Naive thymus-derived CD4-positive, alpha-beta T cell (primary cell): ENCODE measurements around the gene GRM8. TPM values are rescaled to one million over a fixed set of nuclear protein-coding genes. Genes with fewer than 3 reads are reported as not detected.

Experiments
- ATAC-seq: fragments of 150-1000 bp; cut with Tn5 transposase; 2 replicates; pipeline ENCODE4 v1.10.0; 2021; ENCODE audit warnings: mild to moderate bottlenecking, moderate library complexity
- CTCF ChIA-PET: fragments of 350-600 bp; sonication (Branson Sonifier 250); formaldehyde crosslinking; loops from one replicate; lab custom pipeline; 2021; ENCODE audit warnings: antibody characterized with exemption; lab: Charles Lee
- POLR2A ChIA-PET: fragments of 350-600 bp; sonication (Branson Sonifier 250); formaldehyde crosslinking; loops from one replicate; lab custom pipeline; 2021; ENCODE audit warnings: antibody characterized with exemption, inconsistent platforms; lab: Charles Lee
- DNase-seq, 9 donors: peaks; one replicate each; pipeline versions ENCODE4 v3.0.0 to v3.0.0-alpha.2; 2020 to 2022; ENCODE audit warnings: mixed read lengths in 1 of 9
- H3K27ac ChIP-seq: one replicate; pipeline ENCODE4 v1.7.0; 2013; ENCODE audit warnings: mild to moderate bottlenecking, low read depth, low read length, moderate library complexity
- H3K27me3 ChIP-seq, 2 donors: one replicate each; pipeline ENCODE4 v1.7.0; 2013; ENCODE audit warnings: low read length in 2 of 2, mild to moderate bottlenecking in 2 of 2, moderate library complexity in 2 of 2; ENCODE audit not compliant: control insufficient read depth in 2 of 2, insufficient read depth in 2 of 2
- H3K36me3 ChIP-seq, 3 experiments: 1 replicate in 2 of 3; 2 replicates in 1 of 3; pipeline ENCODE4 v1.7.0; 2013; ENCODE audit warnings: low read length in 3 of 3, mild to moderate bottlenecking in 3 of 3, moderate library complexity in 1 of 3; ENCODE audit not compliant: insufficient read depth in 3 of 3, control insufficient read depth in 2 of 3
- H3K4me1 ChIP-seq, 2 donors: one replicate each; pipeline ENCODE4 v1.7.0; 2013; ENCODE audit warnings: low read length in 2 of 2, mild to moderate bottlenecking in 2 of 2, moderate library complexity in 1 of 2; ENCODE audit not compliant: control insufficient read depth in 2 of 2, insufficient read depth in 2 of 2
- H3K4me3 ChIP-seq: 2 replicates; pipeline ENCODE4 v1.7.0; 2013; ENCODE audit warnings: mild to moderate bottlenecking, low read length
- H3K9me3 ChIP-seq, 3 experiments: 1 replicate in 2 of 3; 2 replicates in 1 of 3; pipeline ENCODE4 v1.7.0; 2013; ENCODE audit warnings: low read length in 3 of 3; ENCODE audit not compliant: control insufficient read depth in 2 of 3
- H3K27ac Mint-ChIP-seq, 9 donors: one replicate each; pipeline ENCODE4 v1.8.0; 2020 to 2022; ENCODE audit warnings: mixed read lengths in 9 of 9, mild to moderate bottlenecking in 8 of 9, moderate library complexity in 5 of 9, inconsistent platforms in 2 of 9
- H3K27me3 Mint-ChIP-seq, 5 donors: one replicate each; pipeline ENCODE4 v1.8.0; 2021 to 2022; ENCODE audit warnings: mixed read lengths in 5 of 5, mild to moderate bottlenecking in 1 of 5
- H3K36me3 Mint-ChIP-seq, 5 donors: one replicate each; pipeline ENCODE4 v1.8.0; 2020 to 2022; ENCODE audit warnings: mixed read lengths in 5 of 5, mild to moderate bottlenecking in 3 of 5, inconsistent platforms in 1 of 5
- H3K4me1 Mint-ChIP-seq, 7 donors: one replicate each; pipeline ENCODE4 v1.8.0; 2020 to 2022; ENCODE audit warnings: mixed read lengths in 7 of 7, mild to moderate bottlenecking in 3 of 7, inconsistent platforms in 1 of 7
- H3K4me3 Mint-ChIP-seq, 10 donors: one replicate each; pipeline ENCODE4 v1.8.0; 2020 to 2022; ENCODE audit warnings: mild to moderate bottlenecking in 10 of 10, mixed read lengths in 10 of 10, moderate library complexity in 6 of 10, inconsistent platforms in 2 of 10
- H3K9me3 Mint-ChIP-seq, 11 donors: one replicate each; pipeline ENCODE4 v1.8.0; 2020 to 2022; ENCODE audit warnings: mixed read lengths in 11 of 11, mild to moderate bottlenecking in 4 of 11, inconsistent platforms in 1 of 11, moderate library complexity in 1 of 11
- intact Hi-C, 2 donors: fragments of 100-400 bp; cut with micrococcal nuclease; formaldehyde crosslinking; loops; one replicate each; pipeline ENCODE4 v1.15.1; 2023
- polyA plus RNA-seq, 2 donors: library from polyadenylated mRNA; unstranded; fragments of 300-500 nt; fragmentation: Illumina TruSeq; gene quantifications; one replicate each; pipeline ENCODE4 v1.2.3, GENCODE V29; 2021
- total RNA-seq, 6 experiments: library from RNA in 5 of 6; stranded (reverse) in 5 of 6; gene quantifications; 1 replicate in 5 of 6; 2 replicates in 1 of 6; pipeline ENCODE4 v1.2.3 and lab custom pipeline; 2021 to 2026

The GRM8 gene
- total and polyA plus RNA-seq, 7 experiments from 2014 or later = not detected

- Mint-ChIP-seq H3K27me3 (peaks cover 0 to 18% (median 7%) of the 10 kb centered on the region in 5 donors), H3K4me1 (no peaks in the 10 kb centered on the region), H3K27ac (no peak overlapping the region), H3K36me3 (no peaks in the 10 kb centered on the region), H3K4me3 (no peak overlapping the region), H3K9me3 (peaks cover 0 to 8% (median 0%) of the 10 kb centered on the region in 11 donors)
- Histone ChIP-seq H3K36me3 (no peaks in the 10 kb centered on the region), H3K27me3 (no peaks in the 10 kb centered on the region), H3K4me1 (no peaks in the 10 kb centered on the region), H3K4me3 (no peak overlapping the region), H3K27ac (no peak overlapping the region), H3K9me3 (peaks cover 0 to 8% (median 0%) of the 10 kb centered on the region in 3 experiments)
- ATAC-seq (no peak), DNase-seq (no peak)
- intact Hi-C loops = loop anchor here in 1 of 2 donors (5.0 to 10.0 kb wide), 2 partner anchors 437 to 639 kb away; no protein-coding TSS in a partner anchor
- CTCF ChIA-PET = no interaction called here
- POLR2A ChIA-PET = no interaction called here
Measured at GRCh38 chr7:126805351-126805750, 447.4 kb downstream of the GRM8 start.

- no peaks in the 10 kb centered on the region for H3K36me3 Mint-ChIP-seq
- H3K27ac Mint-ChIP-seq = no peak overlapping the region
- H3K4me1 Mint-ChIP-seq = no peaks in the 10 kb centered on the region
- peaks cover 0 to 18% (median 7%) of the 10 kb centered on the region in 5 donors for H3K27me3 Mint-ChIP-seq
- POLR2A ChIA-PET = no interaction called here
- ATAC-seq (no peak), DNase-seq (no peak)
- Histone ChIP-seq H3K27ac (no peak overlapping the region), H3K9me3 (peaks cover 0 to 8% (median 0%) of the 10 kb centered on the region in 3 experiments), H3K36me3 (no peaks in the 10 kb centered on the region), H3K4me1 (no peaks in the 10 kb centered on the region), H3K27me3 (no peaks in the 10 kb centered on the region), H3K4me3 (no peak overlapping the region)
- CTCF ChIA-PET = interaction anchor here (0.6 kb wide), 2 partner anchors 702 to 719 kb away, joined by 3 read pairs; no protein-coding TSS in a partner anchor
- no peak overlapping the region for H3K4me3 Mint-ChIP-seq
- H3K9me3 Mint-ChIP-seq = peaks cover 0 to 8% (median 0%) of the 10 kb centered on the region in 11 donors
- intact Hi-C loops = loop anchor here (5.0 to 10.0 kb wide), 5 partner anchors 98 to 1583 kb away; no protein-coding TSS in a partner anchor
Measured at GRCh38 chr7:126804604-126805003, 448.1 kb downstream of the GRM8 start.

GRCh38 chr7:126803990-126804389 is 448.8 kb downstream of the GRM8 start:
- Histone ChIP-seq H3K4me3 (no peak overlapping the region), H3K4me1 (no peaks in the 10 kb centered on the region), H3K9me3 (peaks cover 0 to 8% (median 0%) of the 10 kb centered on the region in 3 experiments), H3K27me3 (no peaks in the 10 kb centered on the region), H3K27ac (no peak overlapping the region), H3K36me3 (no peaks in the 10 kb centered on the region)
- POLR2A ChIA-PET = no interaction called here
- H3K4me3 Mint-ChIP-seq = no peak overlapping the region
- H3K27me3 Mint-ChIP-seq = peaks cover 0 to 11% (median 7%) of the 10 kb centered on the region in 5 donors
- peaks cover 0 to 8% (median 0%) of the 10 kb centered on the region in 11 donors for H3K9me3 Mint-ChIP-seq
- H3K27ac Mint-ChIP-seq = no peak overlapping the region
- intact Hi-C loops = loop anchor here (1.0 to 10.0 kb wide), 5 partner anchors 98 to 1583 kb away; no protein-coding TSS in a partner anchor
- DNase-seq (no peak), ATAC-seq (no peak)
- H3K4me1 Mint-ChIP-seq = no peaks in the 10 kb centered on the region
- CTCF ChIA-PET = interaction anchor here (0.6 to 0.9 kb wide), 2 partner anchors 713 to 719 kb away, joined by 3 to 4 read pairs; no protein-coding TSS in a partner anchor
- no peaks in the 10 kb centered on the region for H3K36me3 Mint-ChIP-seq

GRCh38 chr7:126803060-126803665 is 449.6 kb downstream of the GRM8 start:
- H3K4me3 Mint-ChIP-seq = no peak overlapping the region
- H3K27ac Mint-ChIP-seq = no peak overlapping the region
- H3K4me1 ChIP-seq = no peaks in the 10 kb centered on the region
- CTCF ChIA-PET = interaction anchor here (0.9 to 1.0 kb wide), 2 partner anchors 711 to 714 kb away, joined by 3 to 4 read pairs; no protein-coding TSS in a partner anchor
- intact Hi-C loops = loop anchor here (1.0 to 10.0 kb wide), 5 partner anchors 99 to 1584 kb away; no protein-coding TSS in a partner anchor
- H3K4me3 ChIP-seq = no peak overlapping the region
- peaks cover 0 to 15% (median 7%) of the 10 kb centered on the region in 5 donors for H3K27me3 Mint-ChIP-seq
- H3K9me3 Mint-ChIP-seq = peaks cover 0 to 8% (median 0%) of the 10 kb centered on the region in 11 donors
- POLR2A ChIA-PET = no interaction called here
- H3K4me1 Mint-ChIP-seq = no peaks in the 10 kb centered on the region
- H3K27me3 ChIP-seq = no peaks in the 10 kb centered on the region
- H3K36me3 Mint-ChIP-seq = no peaks in the 10 kb centered on the region
- peaks cover 0 to 8% (median 0%) of the 10 kb centered on the region in 3 experiments for H3K9me3 ChIP-seq
- DNase-seq (peak in 5 of 9 donors; percentile 8 to 47 (median 21)), ATAC-seq (no peak)
- no peak overlapping the region for H3K27ac ChIP-seq
- no peaks in the 10 kb centered on the region for H3K36me3 ChIP-seq

- H3K4me1 ChIP-seq = no peaks in the 10 kb centered on the region
- intact Hi-C loops = loop anchor here (5.0 to 10.0 kb wide), 4 partner anchors 101 to 1586 kb away; no protein-coding TSS in a partner anchor
- H3K9me3 Mint-ChIP-seq = peaks cover 0 to 8% (median 0%) of the 10 kb centered on the region in 11 donors
- no peaks in the 10 kb centered on the region for H3K36me3 Mint-ChIP-seq
- DNase-seq (no peak), ATAC-seq (no peak)
- H3K4me3 ChIP-seq = no peak overlapping the region
- H3K9me3 ChIP-seq = peaks cover 0 to 8% (median 0%) of the 10 kb centered on the region in 3 experiments
- H3K4me3 Mint-ChIP-seq = no peak overlapping the region
- POLR2A ChIA-PET = no interaction called here
- no peaks in the 10 kb centered on the region for H3K4me1 Mint-ChIP-seq
- no peak overlapping the region for H3K27ac ChIP-seq
- CTCF ChIA-PET = no interaction called here
- H3K27me3 Mint-ChIP-seq = peaks cover 0 to 21% (median 8%) of the 10 kb centered on the region in 5 donors
- no peak overlapping the region for H3K27ac Mint-ChIP-seq
- no peaks in the 10 kb centered on the region for H3K36me3 ChIP-seq
- H3K27me3 ChIP-seq = no peaks in the 10 kb centered on the region
Measured at GRCh38 chr7:126801733-126802132, 451.0 kb downstream of the GRM8 start.

- POLR2A ChIA-PET = no interaction called here
- no peaks in the 10 kb centered on the region for H3K4me1 ChIP-seq
- CTCF ChIA-PET = interaction anchor here (0.6 kb wide), 1 partner anchor 1144 kb away, joined by 3 read pairs; no protein-coding TSS in a partner anchor
- Mint-ChIP-seq H3K27ac (no peak overlapping the region), H3K36me3 (no peaks in the 10 kb centered on the region), H3K27me3 (peaks cover 0 to 16% (median 5%) of the 10 kb centered on the region in 5 donors), H3K4me3 (no peak overlapping the region), H3K9me3 (peaks cover 0 to 8% (median 0%) of the 10 kb centered on the region in 11 donors), H3K4me1 (no peaks in the 10 kb centered on the region)
- intact Hi-C loops = no loop called here
- H3K9me3 ChIP-seq = peaks cover 0 to 8% (median 0%) of the 10 kb centered on the region in 3 experiments
- H3K4me3 ChIP-seq = no peak overlapping the region
- H3K36me3 ChIP-seq = no peaks in the 10 kb centered on the region
- no peak overlapping the region for H3K27ac ChIP-seq
- ATAC-seq = no peak
- DNase-seq = no peak
- H3K27me3 ChIP-seq = no peaks in the 10 kb centered on the region
Measured at GRCh38 chr7:126799541-126799940, 453.2 kb downstream of the GRM8 start.
